Hepatocyte (in vitro differentiated cells): ENCODE measurements around the gene ALPK1.

ENCODE experiments used
- CTCF ChIP-seq: fragments of 200-600 bp; sonication (generic); IDR thresholded peaks from 2 replicates; pipeline ENCODE4 v1.5.1; 2016; ENCODE audit warnings: antibody characterized with exemption, mild to moderate bottlenecking; ENCODE audit not compliant: poor library complexity
- EZH2 ChIP-seq: fragments of 200-600 bp; sonication (generic); IDR thresholded peaks from 2 replicates; pipeline ENCODE4 v1.6.1; 2016; ENCODE audit warnings: antibody characterized with exemption, mild to moderate bottlenecking, borderline replicate concordance
- EZH2phosphoT487 ChIP-seq: fragments of 200-600 bp; sonication (generic); IDR thresholded peaks from one replicate; pipeline ENCODE4 v1.6.1; 2018; ENCODE audit warnings: antibody characterized with exemption, mild to moderate bottlenecking, low read depth, moderate library complexity; ENCODE audit not compliant: unreplicated experiment, severe bottlenecking

- TF ChIP-seq EZH2 = no peak
- TF ChIP-seq CTCF = no peak
- no peak for TF ChIP-seq EZH2phosphoT487
These were observed 152.5 kb downstream of the ALPK1 start for GRCh38 chr4:112449708-112450107.
